K562 (cell line): ENCODE measurements around the gene RAB3D. TPM values are rescaled to one million over a fixed set of nuclear protein-coding genes. Genes with fewer than 3 reads are reported as not detected.

ENCODE experiments used
- ATAC-seq: fragments of 200-7000 bp; cut with Tn5 transposase; 3 replicates; pipeline ENCODE4 v1.9.1; 2020; ENCODE audit warnings: moderate library complexity
- BruUV-seq: library from RNA; stranded (reverse); fragments of 400-500 nt; replicated peaks from 2 replicates; lab custom pipeline; 2021; lab: Mats Ljungman, UMichigan
- CTCF ChIA-PET: fragments of 300-600 bp; formaldehyde crosslinking; extraction: SDS; loops from one replicate; lab custom pipeline; 2021; ENCODE audit warnings: low intra/inter-chr PET ratio; lab: Yijun Ruan, JAX
- POLR2A ChIA-PET: fragments of 300-600, 350-650 bp; sonication (Branson Sonifier 250); formaldehyde crosslinking; extraction: SDS; loops from one replicate; lab custom pipeline; 2021; ENCODE audit warnings: antibody characterized with exemption, inconsistent platforms; lab: Yijun Ruan, JAX
- DNase-seq, 4 experiments: peaks; one replicate each; pipeline versions ENCODE4 v3.0.0 to v3.0.0-alpha.2; 2011 to 2018; ENCODE audit warnings: low spot score in 3 of 4, mixed read lengths in 3 of 4; ENCODE audit errors: extremely low read depth in 1 of 4
- FAIRE-seq: peaks from 2 replicates; lab custom pipeline; 2011; peaks lifted over from hg19 to GRCh38; lab: Jason Lieb, UNC
- H2AFZ ChIP-seq: 2 replicates; pipeline ENCODE4 v1.6.0; 2011; ENCODE audit warnings: low read depth, low read length, control low read depth, inconsistent platforms
- H3K27ac ChIP-seq: fragments of 200-600 bp; 3 replicates; pipeline ENCODE4 v1.8.0; 2011; ENCODE audit warnings: low read depth, mild to moderate bottlenecking, control low read depth, inconsistent platforms, low read length, moderate library complexity, mixed read lengths; ENCODE audit errors: extremely low read depth
- H3K27me3 ChIP-seq, 2 experiments: fragments of 300-600 bp in 1 of 2; 2 replicates in 1 of 2; 3 replicates in 1 of 2; pipeline versions ENCODE4 v1.6.0 to v1.8.0; 2011; ENCODE audit warnings: inconsistent platforms in 2 of 2, low read length in 2 of 2, mild to moderate bottlenecking in 1 of 2, mixed read lengths in 1 of 2, moderate library complexity in 1 of 2; ENCODE audit not compliant: control insufficient read depth in 2 of 2, insufficient read depth in 2 of 2
- H3K36me3 ChIP-seq: fragments of 300-600 bp; 3 replicates; pipeline ENCODE4 v1.8.0; 2011; ENCODE audit warnings: mild to moderate bottlenecking, low read length, inconsistent platforms; ENCODE audit not compliant: control insufficient read depth, insufficient read depth
- H3K4me1 ChIP-seq, 2 experiments: fragments of 200-600 bp in 1 of 2; replicated peaks in 1 of 2; 2 replicates in 1 of 2; 3 replicates in 1 of 2; pipeline versions ENCODE4 v1.5.1 to v1.8.0; 2011; ENCODE audit warnings: inconsistent platforms in 2 of 2, low read length in 2 of 2, mild to moderate bottlenecking in 1 of 2, mixed read lengths in 1 of 2, moderate library complexity in 1 of 2; ENCODE audit not compliant: control insufficient read depth in 2 of 2, insufficient read depth in 2 of 2
- H3K4me2 ChIP-seq: 2 replicates; pipeline ENCODE4 v1.6.1; 2011; ENCODE audit warnings: low read length, control low read depth, inconsistent platforms, mixed read lengths; ENCODE audit not compliant: insufficient read depth
- H3K4me3 ChIP-seq: fragments of 200-600 bp; sonication (generic), shearing (Covaris generic); 2 replicates; pipeline ENCODE4 v1.5.1; 2016; ENCODE audit warnings: control low read depth, inconsistent platforms
- H3K79me2 ChIP-seq: fragments of 200-600 bp; 3 replicates; pipeline ENCODE4 v1.8.0; 2011; ENCODE audit warnings: low read length, inconsistent platforms; ENCODE audit not compliant: control insufficient read depth, insufficient read depth
- H3K9ac ChIP-seq, 2 experiments: 2 replicates each; pipeline versions ENCODE4 v1.6.0 to v1.6.1; 2011; ENCODE audit warnings: low read depth in 2 of 2, low read length in 2 of 2, control low read depth in 1 of 2, inconsistent platforms in 1 of 2, mild to moderate bottlenecking in 1 of 2, mixed read lengths in 1 of 2; ENCODE audit not compliant: insufficient read depth in 1 of 2
- H3K9me1 ChIP-seq: one replicate; pipeline ENCODE4 v1.6.0; 2011; ENCODE audit warnings: inconsistent platforms, mild to moderate bottlenecking, low read length, moderate library complexity; ENCODE audit not compliant: control insufficient read depth, insufficient read depth
- H3K9me3 ChIP-seq: replicated peaks from 2 replicates; pipeline ENCODE4 v1.5.1; 2011; ENCODE audit warnings: low read depth, low read length, inconsistent platforms; ENCODE audit not compliant: control insufficient read depth, insufficient read depth
- H4K20me1 ChIP-seq: replicated peaks from 2 replicates; pipeline ENCODE4 v1.6.1; 2011; ENCODE audit warnings: low read length, inconsistent platforms, mixed read lengths; ENCODE audit not compliant: control insufficient read depth, insufficient read depth
- CBX1 ChIP-seq: sonication (generic); IDR thresholded peaks from 2 replicates; pipeline ENCODE4 v1.6.1; 2016; ENCODE audit warnings: antibody characterized with exemption, low read depth, mild to moderate bottlenecking
- HNRNPK ChIP-seq: fragments of 200-400 bp; formaldehyde crosslinking; IDR thresholded peaks from one replicate; pipeline ENCODE4 v1.6.1; 2018; ENCODE audit warnings: mild to moderate bottlenecking, low read depth, low read length; ENCODE audit not compliant: poor library complexity, severe bottlenecking
- RBM25 ChIP-seq: fragments of 200-400 bp; formaldehyde crosslinking; IDR thresholded peaks from 2 replicates; pipeline ENCODE4 v1.6.1; 2018; ENCODE audit warnings: low read length, low read depth, moderate library complexity; ENCODE audit not compliant: severe bottlenecking
- RCOR1 ChIP-seq, 2 experiments: IDR thresholded peaks; 2 replicates each; pipeline ENCODE4 v1.6.1; 2012; ENCODE audit warnings: low read depth in 2 of 2, low read length in 2 of 2, borderline replicate concordance in 1 of 2, improper control_type of control experiment in 1 of 2
- SMARCE1 ChIP-seq: fragments of 450-650 bp; IDR thresholded peaks from 2 replicates; pipeline ENCODE4 v1.7.1; 2016; ENCODE audit warnings: mild to moderate bottlenecking
- TFAP4 ChIP-seq: sonication (generic); formaldehyde crosslinking; IDR thresholded peaks from 2 replicates; pipeline ENCODE4 v1.8.0; 2022; ENCODE audit warnings: missing genetic modification reagents, mild to moderate bottlenecking, moderate library complexity, borderline replicate concordance
- ZNF274 ChIP-seq: IDR thresholded peaks from 2 replicates; pipeline ENCODE4 v1.6.1; 2011; ENCODE audit warnings: low read depth, mild to moderate bottlenecking, low read length, moderate library complexity, borderline replicate concordance
- ZNF699 ChIP-seq: fragments of 250-450 bp; sonication (Bioruptor Pico); IDR thresholded peaks from 2 replicates; pipeline ENCODE4 v1.8.0; 2021; ENCODE audit warnings: mild to moderate bottlenecking, moderate library complexity; ENCODE audit not compliant: insufficient replicate concordance
- WGBS: fragments of 100-300 bp; shearing (Covaris generic); methylation state at CpG from one replicate; pipeline ENCODE4 v1.1.6; 2016; ENCODE audit warnings: low coverage, mixed read lengths; ENCODE audit not compliant: insufficient coverage; ENCODE audit errors: missing lambda C conversion rate; 5-methylcytosine and 5-hydroxymethylcytosine counted together
- in situ Hi-C: fragments of 300-500 bp; cut with MboI; formaldehyde crosslinking; loops from 4 replicates; pipeline ENCODE4 v1.15.0; 2018; ENCODE audit warnings: inconsistent platforms, mixed read lengths
- intact Hi-C: fragments of 100-400 bp; cut with micrococcal nuclease; formaldehyde crosslinking; loops from 2 replicates; pipeline ENCODE4 v1.14.2; 2022
- polyA plus RNA-seq, 8 experiments: library from polyadenylated mRNA; depleted of rRNA in 4 of 8; stranded (reverse) in 5 of 8; unstranded in 3 of 8; fragments of >200 nt; fragmentation: Nextera tagmentation in 2 of 8; fragmentation: Illumina TruSeq in 1 of 8; extraction: Ambion mirVana in 2 of 8; extraction: Trizol in 1 of 8; gene quantifications; 2 replicates each; pipeline versions ENCODE4 v1.2.1 to v1.2.3, GENCODE V29; 2011 to 2014; ENCODE audit warnings: inconsistent platforms in 1 of 8, missing spikeins in 1 of 8
- total RNA-seq, 7 experiments: library from RNA; depleted of rRNA in 6 of 7; stranded (reverse); fragments of >200 nt in 6 of 7; fragmentation: Illumina TruSeq in 2 of 7; extraction: Trizol in 2 of 7; gene quantifications; 2 replicates each; pipeline versions ENCODE4 v1.2.1 to v1.2.3, GENCODE V29; 2011 to 2021; ENCODE audit warnings: low replicate concordance in 1 of 7

Gene RAB3D
- total and polyA plus RNA-seq, 9 of the 15 experiments (the other 6 are each of a cell fraction or from before 2014, with no cell fraction given) = 0.34 to 3.3 (median 1.3) TPM

- TF ChIP-seq ZNF699 (CRISPR knock-in tag) (no peak), SMARCE1 (no peak), ZNF274 (no peak), RCOR1 (IDR thresholded peaks at IDR 0.05; ENCODE audit: borderline replicate concordance in 1 of 2, low read depth in 2 of 2, low read length in 2 of 2) (no peak), HNRNPK (no peak), RBM25 (peak; percentile 47)
- TF ChIP-seq, all 486 proteins: peak for 10
Observed at GRCh38 chr19:11349171-11349570, 9.7 kb upstream of the RAB3D start (continued).

- POLR2A ChIA-PET = interaction anchor here (0.6 to 2.1 kb wide), 3 partner anchors 14 to 132 kb away, joined by 3 to 13 read pairs (median 5); no protein-coding TSS in a partner anchor
- no peak overlapping the region for H3K4me2 ChIP-seq
- WGBS = 54% methylated on average over 6 of the region's 7 CpGs
- no peaks in the 10 kb centered on the region for H3K27me3 ChIP-seq
- no peak for ATAC-seq
- DNase-seq = no peak
- H4K20me1 ChIP-seq = no peaks in the 10 kb centered on the region
- no peaks in the 10 kb centered on the region for H3K79me2 ChIP-seq
- no peaks in the 10 kb centered on the region for H3K36me3 ChIP-seq
- H2AFZ ChIP-seq = no peak overlapping the region
- H3K4me3 ChIP-seq = no peak overlapping the region
- peak overlapping the region in 1 of 2 experiments; percentile 18; a peak in 1 of 4 replicates for H3K9ac ChIP-seq
- H3K9me3 ChIP-seq = peaks cover 3% of the 10 kb centered on the region; the same call in 1 of the 2 replicates
- 0 out of 3 replicates have a peak overlapping the region, but pooled peaks have one; percentile 32 for H3K27ac ChIP-seq
- peaks cover 26 to 43% of the 10 kb centered on the region in 2 experiments for H3K4me1 ChIP-seq
- intact Hi-C loops = no loop called here
- BruUV-seq = no TSS peak
- no peak for FAIRE-seq
- peaks cover 2% of the 10 kb centered on the region for H3K9me1 ChIP-seq
- in situ Hi-C loops = no loop called here
- CTCF ChIA-PET = no interaction called here
- TF ChIP-seq CBX1 = no peak
- TF ChIP-seq TFAP4 (CRISPR knock-in tag) = peak; percentile 21; the same call in 1 of the 2 replicates
Observed at GRCh38 chr19:11347546-11348039, 8.1 kb upstream of the RAB3D start.
